Esophagus squamous epithelium (tissue), 5 donors: Measurements from ENCODE around the gene PRKD1. TPM values are rescaled to one million over a fixed set of nuclear protein-coding genes. Genes with fewer than 3 reads are reported as not detected.
A peak's percentile ranks its signal among the peaks of the same experiment; 100 is the strongest.
"Not testable (repeated sequence)": the region's sequence is repeated elsewhere in the genome, so short reads cannot be mapped to it uniquely, and the experiment has no call there.

Experiments used
- DNase-seq: peaks from one replicate; lab custom pipeline; 2025; lab: John Stamatoyannopoulos, UW
- H3K27ac ChIP-seq, 4 donors: fragments of 200-600 bp; sonication (generic); one replicate each; pipeline ENCODE4 v1.5.1; 2016 to 2019; ENCODE audit warnings: mild to moderate bottlenecking in 1 of 4
- H3K27me3 ChIP-seq, 4 donors: fragments of 200-600 bp; sonication (generic); 1 replicate in 3 of 4; 2 replicates in 1 of 4; pipeline versions ENCODE4 v1.5.1 to v1.6.0; 2017 to 2021; ENCODE audit warnings: antibody characterized with exemption in 1 of 4
- H3K36me3 ChIP-seq, 3 donors: fragments of 200-600 bp; sonication (generic); one replicate each; pipeline ENCODE4 v1.5.1; 2016 to 2019
- H3K4me1 ChIP-seq, 3 donors: fragments of 200-600 bp; sonication (generic); one replicate each; pipeline ENCODE4 v1.5.1; 2017 to 2019
- H3K4me3 ChIP-seq, 4 donors: fragments of 200-600 bp; sonication (generic); 1 replicate in 3 of 4; 2 replicates in 1 of 4; pipeline ENCODE4 v1.5.1; 2016 to 2019; ENCODE audit warnings: mild to moderate bottlenecking in 2 of 4, moderate library complexity in 1 of 4
- H3K9me3 ChIP-seq, 3 donors: fragments of 200-600 bp; sonication (generic); one replicate each; pipeline ENCODE4 v1.5.1; 2016 to 2019
- CTCF ChIP-seq, 6 experiments: fragments of 450-650 bp in 4 of 6; fragments of 200-600 bp in 2 of 6; sonication (generic) in 2 of 6; IDR thresholded peaks; one replicate each; pipeline ENCODE4 v1.5.1; 2016 to 2019; ENCODE audit warnings: antibody characterized with exemption in 6 of 6, mild to moderate bottlenecking in 4 of 6, moderate library complexity in 4 of 6
- POLR2A ChIP-seq, 4 donors: fragments of 450-650 bp; IDR thresholded peaks; one replicate each; pipeline ENCODE4 v1.6.1; 2017; ENCODE audit warnings: antibody characterized with exemption in 4 of 4, mild to moderate bottlenecking in 4 of 4, moderate library complexity in 3 of 4
- WGBS, 2 donors: methylation state at CpG; one replicate each; pipeline ENCODE4 v1.1.5; 2018; 5-methylcytosine and 5-hydroxymethylcytosine counted together
- intact Hi-C: fragments of 100-400 bp; cut with DNase I; formaldehyde crosslinking; loops from one replicate; pipeline ENCODE4 v1.15.0; 2022
- total RNA-seq, 4 donors: library from RNA; depleted of rRNA; stranded (reverse); fragments of >200 nt; gene quantifications; one replicate each; pipeline ENCODE4 v1.1.0, GENCODE V29; 2016
- donor health status: DM: yes; HTN: yes; CAD: no.

The PRKD1 gene
- total RNA-seq, 4 donors from 2014 or later, result 0.30 to 10.7 (median 2.2) TPM

GRCh38 chr14:29738950-29739349 is 188.7 kb downstream of the PRKD1 start:
- Histone ChIP-seq H3K36me3 (no peaks in the 10 kb centered on the region), H3K4me1 (peaks cover 0 to 25% (median 0%) of the 10 kb centered on the region in 3 donors), H3K9me3 (no peaks in the 10 kb centered on the region), H3K4me3 (no peak overlapping the region), H3K27ac (no peak overlapping the region), H3K27me3 (no peaks in the 10 kb centered on the region)
- TF ChIP-seq CTCF (IDR thresholded peaks at IDR 0.05) (no peak), POLR2A (IDR thresholded peaks at IDR 0.05) (no peak)
- no peak for DNase-seq
- intact Hi-C loops, result no loop called here
- 83 to 86% methylated on average over 1 of the region's 1 CpG for WGBS, 2 donors

- Histone ChIP-seq H3K36me3 (no peaks in the 10 kb centered on the region), H3K9me3 (no peaks in the 10 kb centered on the region), H3K27me3 (no peaks in the 10 kb centered on the region), H3K27ac (no peak overlapping the region), H3K4me3 (no peak overlapping the region), H3K4me1 (peaks cover 0 to 19% (median 0%) of the 10 kb centered on the region in 3 donors)
- WGBS, 2 donors, result 37 to 61% methylated on average over 1 of the region's 1 CpG
- no peak for DNase-seq
- intact Hi-C loops, result no loop called here
- TF ChIP-seq POLR2A (IDR thresholded peaks at IDR 0.05) (no peak), CTCF (IDR thresholded peaks at IDR 0.05) (no peak)
Observed at GRCh38 chr14:29738056-29738455, 189.6 kb downstream of the PRKD1 start.

DNA sequence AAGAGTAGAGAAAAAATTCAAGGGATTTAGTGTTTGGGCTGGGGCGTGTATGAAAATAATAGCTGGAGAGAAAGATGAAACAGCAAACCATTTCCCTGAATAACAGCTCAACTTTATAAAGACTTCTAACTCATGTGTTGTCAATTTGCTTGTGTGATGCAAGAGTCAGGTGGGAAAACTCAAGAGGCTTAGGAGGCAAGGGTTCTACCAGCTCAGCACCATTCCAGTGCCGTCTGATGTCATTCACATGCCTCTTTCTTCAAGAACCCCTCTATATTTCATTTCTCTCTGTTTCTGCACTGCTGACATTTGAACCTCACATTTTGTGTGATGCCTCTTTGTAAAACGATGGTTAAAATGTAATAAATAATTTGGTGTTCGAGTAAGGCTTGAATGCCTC is 192.2 kb downstream of the PRKD1 start:
- Histone ChIP-seq H3K36me3 (no peaks in the 10 kb centered on the region), H3K9me3 (no peaks in the 10 kb centered on the region), H3K27ac (peak overlapping the region in 1 of 4 donors; percentile 37), H3K4me1 (no peaks in the 10 kb centered on the region), H3K4me3 (no peak overlapping the region), H3K27me3 (no peaks in the 10 kb centered on the region)
- WGBS, 2 donors, result 77 to 83% methylated on average over 4 of the region's 4 CpGs
- intact Hi-C loops, result no loop called here
- no peak for DNase-seq
- no peak for TF ChIP-seq CTCF (IDR thresholded peaks at IDR 0.05)
- no peak for TF ChIP-seq POLR2A (IDR thresholded peaks at IDR 0.05)

DNA sequence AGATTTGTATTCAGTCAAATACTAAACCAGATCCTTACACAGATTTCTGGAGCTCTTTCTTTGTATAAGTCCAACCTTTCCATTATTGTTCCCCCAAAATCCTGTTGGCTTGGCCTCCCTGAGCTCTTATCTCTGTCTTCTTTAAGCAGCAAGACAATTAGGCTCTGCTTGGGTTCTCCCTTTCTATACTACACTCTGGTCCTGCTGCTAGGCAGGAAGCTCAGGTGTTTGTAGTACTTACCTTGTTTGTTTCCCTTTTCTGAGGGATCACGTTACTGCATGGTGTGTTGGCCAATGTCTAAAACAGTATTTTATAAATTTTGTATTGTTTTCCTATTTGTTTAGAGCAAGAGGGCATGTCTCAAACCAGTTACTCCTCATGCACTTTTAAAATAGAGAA is 192.9 kb downstream of the PRKD1 start:
- WGBS, 2 donors, result 33 to 50% methylated on average over 1 of the region's 1 CpG
- Histone ChIP-seq H3K27ac (no peak overlapping the region), H3K4me3 (no peak overlapping the region), H3K36me3 (no peaks in the 10 kb centered on the region), H3K27me3 (no peaks in the 10 kb centered on the region), H3K9me3 (no peaks in the 10 kb centered on the region), H3K4me1 (no peaks in the 10 kb centered on the region)
- intact Hi-C loops, result no loop called here
- DNase-seq, result no peak
- TF ChIP-seq POLR2A (IDR thresholded peaks at IDR 0.05) (no peak), CTCF (IDR thresholded peaks at IDR 0.05) (no peak)

- DNase-seq, H3K4me1 ChIP-seq, H3K9me3 ChIP-seq, H3K36me3 ChIP-seq, H3K4me3 ChIP-seq, H3K27me3 ChIP-seq, intact Hi-C loops: not testable (repeated sequence)
- H3K27ac ChIP-seq, result peak overlapping the region in 1 of 4 donors; percentile 37
- 77 to 78% methylated on average over 4 of the region's 4 CpGs for WGBS, 2 donors
Observed at GRCh38 chr14:29726560-29727331, 200.9 kb downstream of the PRKD1 start.
